NCI-H526 (cell line): ENCODE results near the gene ZNF24.

Experiments
- DNase-seq, 2 experiments: peaks; one replicate each; lab custom pipeline; 2025; lab: John Stamatoyannopoulos, UW

ZNF24 gene

DNA sequence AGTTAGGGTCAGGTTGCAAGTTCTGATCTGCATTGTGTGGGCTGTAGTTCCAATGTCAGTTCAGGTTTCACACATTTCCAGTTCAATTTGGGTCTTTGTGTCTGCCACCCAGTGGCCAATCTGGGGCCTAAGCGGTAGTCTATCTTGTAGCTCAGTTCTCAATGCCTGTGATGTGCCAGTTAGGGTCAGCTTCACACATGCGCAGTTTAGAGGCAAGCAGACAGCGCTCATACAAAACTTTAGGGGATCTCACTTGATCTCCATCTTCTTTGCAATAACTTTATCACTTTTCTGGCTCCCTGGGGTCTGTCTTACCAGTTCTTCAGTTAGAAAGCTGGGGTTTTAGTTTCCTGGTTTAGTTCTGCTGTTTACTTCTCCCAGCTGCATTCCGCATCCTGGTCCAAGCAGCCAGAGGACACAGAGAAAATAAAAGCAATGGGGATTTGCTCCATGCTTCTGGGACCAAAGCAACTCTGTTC lies 11.0 kb upstream of the ZNF24 start:
- DNase-seq: peak; percentile 62 to 78

GRCh38 chr18:35352778-35353177 lies 8.6 kb upstream of the ZNF24 start:
- no peak for DNase-seq

GRCh38 chr18:35352283-35352682 lies 8.1 kb upstream of the ZNF24 start:
- no peak for DNase-seq

DNA sequence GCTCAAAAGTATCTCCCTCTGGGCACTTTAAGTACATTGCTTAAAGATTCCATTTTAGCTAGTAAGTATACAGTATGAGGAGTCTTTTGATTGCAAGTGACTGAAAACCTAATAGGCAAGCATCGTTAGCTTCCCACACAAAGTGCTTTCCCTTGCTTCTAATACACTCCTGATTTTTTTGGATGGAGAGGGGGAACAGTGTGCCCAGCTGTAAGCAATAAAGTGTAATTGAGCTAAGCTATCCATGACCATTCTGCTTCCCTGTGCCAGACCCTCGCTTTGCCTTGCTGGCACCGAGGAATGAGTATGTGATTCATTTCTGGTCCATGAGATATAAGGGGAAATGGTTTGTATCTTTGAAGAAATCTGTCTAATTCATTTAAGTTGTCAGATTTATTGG lies 3.8 kb upstream of the ZNF24 start:
- DNase-seq: no peak

- DNase-seq: no peak
Observed at GRCh38 chr18:35345950-35346349, 1.7 kb upstream of the ZNF24 start.

DNA sequence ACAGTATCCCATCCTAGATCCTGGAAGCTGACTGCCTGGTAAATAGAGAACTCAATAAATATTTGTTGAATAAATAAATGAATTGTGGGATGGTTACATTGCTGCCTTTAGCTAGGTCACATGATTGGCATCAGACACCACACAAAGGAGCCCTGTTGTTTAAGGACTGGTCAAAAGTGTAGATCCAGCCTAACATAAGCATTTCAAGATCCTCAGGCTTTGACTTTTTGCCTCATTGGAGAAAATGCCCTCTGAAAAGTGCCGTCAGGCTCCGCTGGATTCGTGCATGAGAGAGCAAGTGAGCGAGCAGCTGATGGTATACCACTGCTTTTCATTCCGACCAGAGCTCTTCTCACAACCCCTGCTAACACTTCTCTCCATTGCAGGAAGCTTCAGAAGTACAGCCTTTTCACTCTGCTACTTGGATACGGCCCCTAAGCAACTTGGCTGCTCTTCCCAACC lies 1.3 kb upstream of the ZNF24 start:
- peak in 1 of 2 experiments; percentile 2 for DNase-seq

GRCh38 chr18:35344736-35345459 lies 678 bp upstream of the ZNF24 start:
- DNase-seq: no peak

GRCh38 chr18:35343488-35343935 lies 708 bp downstream of the ZNF24 start:
- no peak for DNase-seq

DNA sequence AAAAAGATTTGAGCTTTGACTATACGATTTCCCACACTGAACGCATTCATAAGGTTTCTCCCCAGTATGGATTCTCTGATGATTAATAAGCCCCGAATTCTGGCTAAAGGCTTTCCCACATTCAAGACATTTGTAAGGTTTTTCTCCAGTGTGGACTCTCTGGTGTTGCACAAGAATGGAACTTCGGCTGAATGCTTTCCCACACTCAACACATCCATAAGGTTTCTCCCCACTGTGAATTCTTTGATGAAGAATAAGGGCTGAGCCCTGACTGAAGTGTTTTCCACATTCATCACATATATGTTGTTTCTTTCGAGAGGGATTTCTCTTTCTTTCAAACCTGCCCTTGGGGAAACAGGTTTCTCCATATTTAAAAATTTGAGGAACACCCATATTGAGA lies 6.9 kb downstream of the ZNF24 start:
- no peak for DNase-seq

DNA sequence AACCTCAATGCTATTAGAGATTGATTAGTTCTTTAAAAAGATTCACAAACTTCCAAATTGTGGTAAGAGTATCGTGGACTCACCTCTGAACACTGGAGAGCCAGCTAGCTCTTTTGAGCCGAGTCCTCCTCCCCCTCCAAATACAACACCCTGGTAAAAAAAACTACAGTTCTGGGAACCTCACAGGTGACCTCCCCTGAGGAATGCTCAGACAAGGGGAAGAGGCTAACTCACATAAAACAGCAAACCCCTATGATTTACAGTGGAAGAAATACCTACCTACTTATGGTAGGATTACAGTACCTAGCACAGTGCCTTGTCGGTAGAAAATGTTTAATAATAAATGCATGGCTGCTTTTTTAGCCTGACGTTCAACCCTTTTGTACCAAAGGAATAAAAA lies 8.4 kb downstream of the ZNF24 start:
- no peak for DNase-seq

DNA sequence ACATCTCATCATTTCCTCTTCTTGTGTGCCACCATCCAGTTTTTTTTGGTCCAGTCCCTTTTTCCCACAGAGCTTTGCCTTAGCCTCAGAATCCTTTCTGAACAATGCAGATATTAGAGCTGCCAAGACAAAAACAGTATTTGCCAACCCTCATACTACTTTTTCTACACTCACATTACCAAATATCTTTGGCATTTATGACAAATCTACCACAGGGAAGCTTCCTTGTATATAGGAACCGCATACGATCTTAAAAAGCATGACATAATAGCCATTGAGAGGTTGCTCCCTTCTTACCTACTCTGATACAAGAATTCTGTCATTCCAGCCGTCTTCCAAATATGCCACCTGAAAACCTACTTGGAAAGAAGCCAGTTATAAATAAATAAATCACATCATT lies 9.4 kb downstream of the ZNF24 start:
- no peak for DNase-seq

DNA sequence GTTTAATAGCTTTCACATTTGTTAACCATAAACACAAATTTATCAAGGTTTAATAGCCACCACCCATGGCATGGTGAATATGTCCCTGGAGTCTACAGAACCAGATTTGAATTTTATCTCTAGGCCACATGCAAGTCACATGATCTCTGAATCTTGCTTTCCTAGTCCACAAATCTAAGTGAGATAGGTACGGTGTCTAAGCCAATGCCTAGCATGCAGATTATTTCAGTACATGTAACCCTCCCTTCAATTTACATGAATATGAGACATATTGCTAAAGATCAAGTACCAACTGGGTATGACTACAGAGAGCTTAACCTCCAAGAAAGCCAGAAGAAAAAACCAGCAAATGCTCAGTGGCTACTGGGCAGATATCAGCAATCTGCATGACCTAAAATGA lies 10.0 kb downstream of the ZNF24 start:
- no peak for DNase-seq

DNA sequence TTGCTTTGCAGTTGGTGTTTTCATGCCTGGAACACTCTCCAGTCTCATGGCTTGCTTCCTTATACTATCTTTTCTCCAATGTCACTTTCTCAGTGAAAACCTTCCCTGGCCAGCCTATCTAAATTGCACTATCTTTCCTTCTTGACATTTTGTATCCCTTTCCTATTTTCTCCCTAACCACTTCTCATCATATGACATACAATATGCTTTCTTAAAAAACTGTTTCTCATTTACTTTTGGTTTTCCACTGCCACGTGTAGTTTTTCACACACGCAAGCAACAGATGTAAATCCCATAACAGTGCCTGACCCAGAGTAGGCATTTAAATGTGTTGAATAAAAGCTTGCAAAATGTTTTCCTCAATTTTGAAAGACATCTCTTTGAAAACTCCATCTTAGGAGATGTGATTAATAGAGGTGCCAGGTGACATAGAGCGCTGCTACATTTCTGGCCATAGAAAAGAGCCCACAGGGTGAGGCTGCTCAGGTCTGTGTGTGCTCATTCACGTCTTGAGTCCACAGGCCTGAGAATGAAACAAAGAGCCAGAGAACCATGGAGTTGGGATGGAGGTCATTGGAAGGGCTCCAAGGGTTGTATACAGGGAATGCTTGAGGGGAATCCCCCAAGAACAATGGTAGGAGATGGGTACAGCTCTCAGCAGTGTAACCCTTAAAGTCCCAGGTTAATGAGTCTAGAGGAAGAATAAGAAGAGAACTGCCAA lies 12.7 kb downstream of the ZNF24 start:
- no peak for DNase-seq

- no peak for DNase-seq
Observed at GRCh38 chr18:35328868-35329267, 15.4 kb downstream of the ZNF24 start.

GRCh38 chr18:35326695-35327387 lies 17.4 kb downstream of the ZNF24 start:
- DNase-seq: no peak

DNA sequence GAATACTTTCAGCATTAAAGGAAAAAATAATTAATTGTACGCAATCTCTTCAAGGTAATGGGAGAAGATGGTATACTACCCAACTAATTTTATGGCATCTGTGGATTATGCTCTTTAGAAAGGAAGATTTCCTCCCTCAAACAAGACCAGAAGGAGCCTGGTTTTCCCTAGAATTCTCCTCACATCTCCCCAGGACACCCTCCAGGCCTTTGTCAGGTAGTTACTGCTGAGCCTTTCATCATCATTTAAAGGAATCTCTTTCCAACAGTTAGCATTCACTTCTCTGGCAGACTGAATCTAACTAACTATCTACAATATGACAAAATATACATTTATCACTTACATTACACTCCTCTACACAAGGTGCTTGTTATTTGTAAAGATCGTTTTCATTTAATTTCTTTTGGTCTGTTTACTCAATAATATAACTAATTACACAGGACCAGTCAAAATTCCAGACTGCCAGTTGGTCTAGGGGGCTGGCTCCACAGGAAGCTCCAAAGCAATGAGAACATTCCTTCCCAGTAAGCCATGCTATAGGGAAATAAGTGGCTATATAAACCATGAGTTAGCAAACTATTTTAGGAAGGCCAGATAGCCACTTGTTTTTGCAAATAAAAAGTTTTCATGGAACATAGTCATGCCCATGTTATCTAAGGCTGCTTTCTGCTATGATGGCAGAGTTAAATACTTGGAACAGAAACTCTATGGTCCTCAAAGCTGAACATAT lies 19.1 kb downstream of the ZNF24 start:
- no peak for DNase-seq

- no peak for DNase-seq
Observed at GRCh38 chr18:35322486-35323458, 21.4 kb downstream of the ZNF24 start.

DNA sequence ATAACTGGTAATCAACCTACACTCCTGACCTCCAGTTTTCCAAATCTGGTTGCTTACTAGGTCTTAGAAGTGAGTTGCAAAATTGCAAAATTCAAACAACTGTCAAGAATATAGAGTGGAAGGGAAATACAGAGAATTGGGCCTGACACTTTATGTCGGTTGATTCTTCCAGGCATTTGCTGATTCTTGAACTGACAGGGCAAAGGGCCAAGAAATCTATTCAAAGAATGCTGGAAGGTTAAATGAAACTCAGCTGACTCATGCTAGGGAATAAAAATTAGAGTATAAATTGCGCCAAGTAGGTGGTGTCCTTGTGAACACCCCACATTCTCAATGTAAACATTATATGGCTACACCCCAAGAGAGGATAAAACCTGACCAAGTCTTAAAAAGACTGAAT lies 32.7 kb downstream of the ZNF24 start:
- DNase-seq: no peak

DNA sequence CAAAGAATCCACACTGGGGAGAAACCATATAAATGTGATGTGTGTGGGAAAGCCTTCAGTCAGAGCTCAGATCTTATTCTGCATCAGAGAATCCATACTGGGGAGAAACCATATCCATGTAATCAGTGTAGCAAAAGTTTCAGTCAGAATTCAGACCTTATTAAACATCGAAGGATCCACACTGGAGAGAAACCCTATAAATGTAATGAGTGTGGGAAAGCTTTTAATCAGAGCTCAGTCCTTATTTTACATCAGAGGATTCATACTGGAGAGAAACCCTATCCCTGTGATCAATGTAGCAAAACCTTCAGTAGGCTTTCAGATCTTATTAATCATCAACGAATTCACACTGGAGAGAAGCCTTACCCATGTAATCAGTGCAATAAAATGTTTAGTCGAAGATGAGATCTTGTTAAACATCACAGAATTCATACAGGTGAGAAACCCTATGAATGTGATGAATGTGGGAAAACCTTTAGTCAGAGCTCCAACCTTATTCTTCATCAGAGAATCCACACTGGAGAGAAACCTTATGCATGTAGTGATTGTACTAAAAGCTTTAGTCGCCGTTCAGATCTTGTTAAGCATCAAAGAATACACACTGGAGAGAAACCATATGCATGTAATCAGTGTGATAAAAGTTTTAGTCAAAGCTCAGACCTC lies 37.5 kb downstream of the ZNF24 start:
- DNase-seq: no peak

- DNase-seq: no peak
Observed at GRCh38 chr18:35303610-35304009, 40.6 kb downstream of the ZNF24 start.
